Measurements from ENCODE around the gene BSND.

DNA sequence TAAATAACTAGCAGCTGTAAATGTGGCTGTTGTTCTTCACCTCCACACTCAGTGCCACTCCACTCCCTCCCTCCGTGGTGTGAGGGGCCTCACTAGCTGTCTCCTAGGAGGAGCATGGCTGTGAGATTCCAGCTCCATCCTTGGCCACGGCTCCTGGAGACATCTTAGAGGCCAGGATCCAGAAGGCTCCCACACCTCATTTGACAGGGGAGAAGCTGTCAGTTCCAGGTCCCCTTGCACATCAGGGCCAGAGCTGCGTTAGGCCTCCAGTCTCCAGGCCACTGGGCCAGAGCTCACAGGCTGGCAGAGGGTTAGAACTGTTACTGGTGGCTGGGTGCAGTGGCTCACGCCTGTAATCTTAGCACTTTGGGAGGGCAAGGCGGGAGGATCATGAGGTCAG lies 55.7 kb downstream of the BSND start:
- TF ChIP-seq, protein P1, sequence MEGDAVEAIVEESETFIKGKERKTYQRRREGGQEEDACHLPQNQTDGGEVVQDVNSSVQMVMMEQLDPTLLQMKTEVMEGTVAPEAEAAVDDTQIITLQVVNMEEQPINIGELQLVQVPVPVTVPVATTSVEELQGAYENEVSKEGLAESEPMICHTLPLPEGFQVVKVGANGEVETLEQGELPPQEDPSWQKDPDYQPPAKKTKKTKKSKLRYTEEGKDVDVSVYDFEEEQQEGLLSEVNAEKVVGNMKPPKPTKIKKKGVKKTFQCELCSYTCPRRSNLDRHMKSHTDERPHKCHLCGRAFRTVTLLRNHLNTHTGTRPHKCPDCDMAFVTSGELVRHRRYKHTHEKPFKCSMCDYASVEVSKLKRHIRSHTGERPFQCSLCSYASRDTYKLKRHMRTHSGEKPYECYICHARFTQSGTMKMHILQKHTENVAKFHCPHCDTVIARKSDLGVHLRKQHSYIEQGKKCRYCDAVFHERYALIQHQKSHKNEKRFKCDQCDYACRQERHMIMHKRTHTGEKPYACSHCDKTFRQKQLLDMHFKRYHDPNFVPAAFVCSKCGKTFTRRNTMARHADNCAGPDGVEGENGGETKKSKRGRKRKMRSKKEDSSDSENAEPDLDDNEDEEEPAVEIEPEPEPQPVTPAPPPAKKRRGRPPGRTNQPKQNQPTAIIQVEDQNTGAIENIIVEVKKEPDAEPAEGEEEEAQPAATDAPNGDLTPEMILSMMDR (IDR thresholded peaks at IDR 0.05): no peak
- TF ChIP-seq POLR2A (IDR thresholded peaks at IDR 0.05) (no peak), POLR2AphosphoS5 (IDR thresholded peaks at IDR 0.05) (no peak), EP300 (IDR thresholded peaks at IDR 0.05) (no peak)

Data from upper lobe of left lung (tissue), 4 donors.